GM12878 (cell line): ENCODE measurements around the gene TGFBI. TPM values are rescaled to one million over a fixed set of nuclear protein-coding genes. Genes with fewer than 3 reads are reported as not detected.

ENCODE experiments used
- ATAC-seq: fragments of 200-7000 bp; cut with Tn5 transposase; 3 replicates; pipeline ENCODE4 v1.9.1; 2020; ENCODE audit warnings: mild to moderate bottlenecking, moderate library complexity
- BruUV-seq: library from RNA; stranded (reverse); fragments of 400-500 nt; replicated peaks from 2 replicates; lab custom pipeline; 2021; lab: Mats Ljungman, UMichigan
- CTCF ChIA-PET: fragments of 300-600 bp; sonication (Branson Sonifier 250); formaldehyde crosslinking; extraction: SDS; loops from one replicate; lab custom pipeline; 2021; ENCODE audit warnings: inconsistent platforms; lab: Yijun Ruan, JAX
- POLR2A ChIA-PET: fragments of 350-600 bp; formaldehyde crosslinking; extraction: SDS; loops from one replicate; lab custom pipeline; 2021; ENCODE audit warnings: inconsistent platforms; lab: Charles Lee
- RAD21 ChIA-PET: fragments of 300-600 bp; sonication (Branson Sonifier 250); formaldehyde crosslinking; loops from one replicate; lab custom pipeline; 2023; ENCODE audit warnings: antibody characterized with exemption; ENCODE audit not compliant: unreplicated experiment; lab: Charles Lee
- SMC1A ChIA-PET: fragments of 300-600 bp; sonication (Branson Sonifier 250); formaldehyde crosslinking; loops from one replicate; lab custom pipeline; 2023; ENCODE audit not compliant: unreplicated experiment, uncharacterized antibody; lab: Charles Lee
- DNase-seq: peaks from one replicate; pipeline ENCODE4 v3.0.0-alpha.2; 2011; ENCODE audit warnings: low read depth, low spot score
- FAIRE-seq: peaks from 3 replicates; lab custom pipeline; 2011; peaks lifted over from hg19 to GRCh38; lab: Jason Lieb, UNC
- H2AFZ ChIP-seq: 2 replicates; pipeline ENCODE4 v1.6.0; 2011; ENCODE audit warnings: low read depth, low read length, control low read depth; ENCODE audit not compliant: control insufficient read depth
- H3K27ac ChIP-seq: 2 replicates; pipeline ENCODE4 v1.5.1; 2011; ENCODE audit warnings: control low read depth; ENCODE audit not compliant: control insufficient read depth, insufficient read depth
- H3K27me3 ChIP-seq, 2 experiments: replicated peaks in 1 of 2; 2 replicates each; pipeline versions ENCODE4 v1.6.0 to v1.6.1; 2011; ENCODE audit warnings: low read length in 1 of 2; ENCODE audit not compliant: control insufficient read depth in 2 of 2, insufficient read depth in 2 of 2
- H3K36me3 ChIP-seq, 2 experiments: 2 replicates each; pipeline ENCODE4 v1.5.1; 2011; ENCODE audit warnings: low read length in 1 of 2; ENCODE audit not compliant: control insufficient read depth in 2 of 2, insufficient read depth in 2 of 2
- H3K4me1 ChIP-seq: 2 replicates; pipeline ENCODE4 v1.6.1; 2011; ENCODE audit warnings: mild to moderate bottlenecking, low read length, moderate library complexity, mixed read lengths; ENCODE audit not compliant: control insufficient read depth, insufficient read depth
- H3K4me2 ChIP-seq: 2 replicates; pipeline ENCODE4 v1.6.0; 2011; ENCODE audit warnings: control low read depth; ENCODE audit not compliant: control insufficient read depth, insufficient read depth
- H3K4me3 ChIP-seq: fragments of 200-600 bp; sonication (generic); 2 replicates; pipeline ENCODE4 v1.5.1; 2016
- H3K79me2 ChIP-seq: 2 replicates; pipeline ENCODE4 v1.6.0; 2011; ENCODE audit warnings: low read length; ENCODE audit not compliant: control insufficient read depth, insufficient read depth
- H3K9ac ChIP-seq: 2 replicates; pipeline ENCODE4 v1.8.0; 2011; ENCODE audit warnings: low read length, control low read depth, mixed read lengths; ENCODE audit not compliant: control insufficient read depth, insufficient read depth
- H3K9me3 ChIP-seq: replicated peaks from 3 replicates; pipeline ENCODE4 v1.5.1; 2011; ENCODE audit warnings: mild to moderate bottlenecking, low read length; ENCODE audit not compliant: control insufficient read depth, insufficient read depth
- H4K20me1 ChIP-seq: 2 replicates; pipeline ENCODE4 v1.6.0; 2011; ENCODE audit not compliant: control insufficient read depth, insufficient read depth
- CBX3 ChIP-seq: fragments of 200-600 bp; sonication (generic); IDR thresholded peaks from 2 replicates; pipeline ENCODE4 v1.6.1; 2016; ENCODE audit warnings: low read depth, borderline replicate concordance
- ETV6 ChIP-seq, 2 experiments: fragments of 450-650 bp in 1 of 2; IDR thresholded peaks in 1 of 2; conservative IDR thresholded peaks in 1 of 2; 2 replicates each; pipeline ENCODE4 v1.6.1; 2014; ENCODE audit warnings: antibody characterized with exemption in 1 of 2, borderline replicate concordance in 1 of 2, low read depth in 1 of 2, mild to moderate bottlenecking in 1 of 2, moderate library complexity in 1 of 2
- JUNB ChIP-seq: IDR thresholded peaks from 2 replicates; pipeline ENCODE4 v1.6.1; 2016; ENCODE audit warnings: antibody characterized with exemption, mild to moderate bottlenecking
- NKRF ChIP-seq: fragments of 450-650 bp; conservative IDR thresholded peaks from 2 replicates; pipeline ENCODE4 v1.6.1; 2017; ENCODE audit warnings: mild to moderate bottlenecking, moderate library complexity
- NR2C1 ChIP-seq: fragments of 450-650 bp; IDR thresholded peaks from 2 replicates; pipeline ENCODE4 v1.6.1; 2017; ENCODE audit warnings: antibody characterized with exemption, mild to moderate bottlenecking, moderate library complexity
- SMAD1 ChIP-seq: fragments of 450-650 bp; IDR thresholded peaks from 2 replicates; pipeline ENCODE4 v1.6.1; 2018; ENCODE audit warnings: mild to moderate bottlenecking, low read depth; ENCODE audit not compliant: partially characterized antibody
- SUZ12 ChIP-seq: fragments of 200-600 bp; sonication (generic); IDR thresholded peaks from one replicate; pipeline ENCODE4 v1.6.1; 2018; ENCODE audit warnings: antibody characterized with exemption, mild to moderate bottlenecking; ENCODE audit not compliant: unreplicated experiment
- TARDBP ChIP-seq: IDR thresholded peaks from 2 replicates; pipeline ENCODE4 v1.6.1; 2016; ENCODE audit warnings: borderline replicate concordance
- TCF7 ChIP-seq: IDR thresholded peaks from 2 replicates; pipeline ENCODE4 v1.6.1; 2014; ENCODE audit warnings: antibody characterized with exemption, borderline replicate concordance
- WGBS: methylation state at CpG from one replicate; pipeline ENCODE4 v1.1.6; 2016; ENCODE audit warnings: low lambda C conversion rate; ENCODE audit not compliant: insufficient replicate concordance, insufficient coverage; ENCODE audit errors: missing lambda C conversion rate; 5-methylcytosine and 5-hydroxymethylcytosine counted together
- in situ Hi-C: fragments of 300-500 bp; cut with MboI; formaldehyde crosslinking; loops from 9 replicates; pipeline ENCODE4 v1.14.3; 2018; ENCODE audit warnings: mixed read lengths
- intact Hi-C: fragments of 100-400 bp; cut with micrococcal nuclease; formaldehyde crosslinking; loops from one replicate; pipeline ENCODE4 v1.14.2; 2022; ENCODE audit not compliant: unreplicated experiment
- polyA plus RNA-seq, 11 experiments: library from polyadenylated mRNA; depleted of rRNA in 4 of 11; unstranded in 6 of 11; stranded (reverse) in 5 of 11; fragments of >200 nt; fragmentation: Nextera tagmentation in 4 of 11; fragmentation: Illumina TruSeq in 1 of 11; extraction: Ambion mirVana in 4 of 11; extraction: Trizol in 1 of 11; gene quantifications; 1 replicate in 1 of 11; 2 replicates in 10 of 11; pipeline versions ENCODE4 v1.2.1 to v1.2.3, GENCODE V29; 2011 to 2016; ENCODE audit warnings: inconsistent platforms in 2 of 11, missing spikeins in 2 of 11, low read depth in 1 of 11
- total RNA-seq, 4 experiments: library from RNA; depleted of rRNA in 3 of 4; stranded (reverse); fragments of >200 nt in 3 of 4; fragmentation: Illumina TruSeq in 1 of 4; extraction: Trizol in 1 of 4; gene quantifications; 2 replicates each; pipeline versions ENCODE4 v1.2.1 to v1.2.3, GENCODE V29; 2013 to 2021

TGFBI gene
- total and polyA plus RNA-seq, 10 of the 15 experiments (the other 5 are each of a cell fraction or from before 2014, with no cell fraction given) = 0.12 to 1.8 (median 0.19) TPM

GRCh38 chr5:136027311-136027710 lies 1.5 kb upstream of the TGFBI start:
- RAD21 ChIA-PET = interaction anchor here (1.4 kb wide), 1 partner anchor 82 kb away, joined by 3 read pairs; no protein-coding TSS in a partner anchor
- Histone ChIP-seq H2AFZ (no peak overlapping the region), H3K36me3 (no peaks in the 10 kb centered on the region), H3K9me3 (no peaks in the 10 kb centered on the region), H3K4me2 (no peak overlapping the region), H3K9ac (no peak overlapping the region), H3K79me2 (no peaks in the 10 kb centered on the region), H3K27ac (no peak overlapping the region), H3K27me3 (peaks cover 0 to 2% of the 10 kb centered on the region in 2 experiments; a peak in 3 of 4 replicates), H3K4me1 (peaks cover 7% of the 10 kb centered on the region; the same call in 1 of the 2 replicates), H3K4me3 (no peak overlapping the region), H4K20me1 (no peaks in the 10 kb centered on the region)
- in situ Hi-C loops (no loop called here), intact Hi-C loops (no loop called here)
- WGBS = 79% methylated on average over 4 of the region's 4 CpGs
- CTCF ChIA-PET = interaction anchor here (1.1 to 1.7 kb wide), 3 partner anchors 50 to 107 kb away, joined by 3 to 4 read pairs (median 3); no protein-coding TSS in a partner anchor
- SMC1A ChIA-PET = no interaction called here
- TF ChIP-seq TARDBP (no peak), ETV6 (conservative IDR thresholded peaks at IDR 0.05 in 1 of 2, IDR thresholded peaks at IDR 0.05 in 1 of 2; ENCODE audit: borderline replicate concordance in 1 of 2, low read depth in 1 of 2) (no peak), NR2C1 (no peak), SMAD1 (no peak), CBX3 (no peak), JUNB (no peak), TCF7 (no peak), SUZ12 (no peak), NKRF (no peak)
- FAIRE-seq = no peak
- ATAC-seq = no peak
- POLR2A ChIA-PET = no interaction called here
- BruUV-seq = no TSS peak
- DNase-seq = no peak
